GM19240 (cell line): ENCODE measurements around the gene GGTLC2.
"Not testable (repeated sequence)": the region's sequence is repeated elsewhere in the genome, so short reads cannot be mapped to it uniquely, and the experiment has no call there.

Experiments
- DNase-seq: peaks from one replicate; pipeline ENCODE4 v3.0.0; 2011; ENCODE audit warnings: low spot score; ENCODE audit not compliant: insufficient read length

GGTLC2 gene

DNA sequence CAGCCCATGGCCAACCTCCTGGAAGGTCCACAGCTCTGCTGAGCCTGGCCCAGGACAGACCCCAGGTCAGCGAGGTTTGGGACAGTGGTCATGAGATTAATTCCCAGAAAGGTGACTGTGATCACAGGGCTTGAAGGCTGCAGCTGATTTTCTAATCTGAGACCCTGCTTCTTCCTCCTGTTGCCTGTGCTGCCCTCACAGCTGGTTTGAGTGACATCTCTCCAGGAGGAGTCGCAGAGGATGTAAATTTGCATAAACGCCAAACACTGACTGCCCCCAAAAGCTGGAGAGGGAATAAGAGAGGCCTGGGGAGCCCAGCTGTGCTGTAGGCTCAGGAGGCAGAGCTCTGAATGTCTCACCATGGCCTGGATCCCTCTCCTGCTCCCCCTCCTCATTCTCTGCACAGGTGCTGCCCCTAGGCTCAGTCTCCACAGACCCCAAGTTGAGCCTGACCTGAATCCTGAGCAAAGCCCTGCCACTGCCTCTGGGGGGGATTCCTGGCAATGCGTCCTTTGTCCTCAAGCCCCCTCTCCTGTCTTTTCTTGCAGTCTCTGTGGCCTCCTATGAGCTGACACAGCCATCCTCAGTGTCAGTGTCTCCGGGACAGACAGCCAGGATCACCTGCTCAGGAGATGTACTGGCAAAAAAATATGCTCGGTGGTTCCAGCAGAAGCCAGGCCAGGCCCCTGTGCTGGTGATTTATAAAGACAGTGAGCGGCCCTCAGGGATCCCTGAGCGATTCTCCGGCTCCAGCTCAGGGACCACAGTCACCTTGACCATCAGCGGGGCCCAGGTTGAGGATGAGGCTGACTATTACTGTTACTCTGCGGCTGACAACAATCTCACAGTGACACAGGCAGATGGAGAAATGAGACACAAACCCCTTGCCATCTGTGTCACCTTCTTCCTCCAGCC, 23.8 kb downstream of the GGTLC2 start:
- no peak for DNase-seq

DNA sequence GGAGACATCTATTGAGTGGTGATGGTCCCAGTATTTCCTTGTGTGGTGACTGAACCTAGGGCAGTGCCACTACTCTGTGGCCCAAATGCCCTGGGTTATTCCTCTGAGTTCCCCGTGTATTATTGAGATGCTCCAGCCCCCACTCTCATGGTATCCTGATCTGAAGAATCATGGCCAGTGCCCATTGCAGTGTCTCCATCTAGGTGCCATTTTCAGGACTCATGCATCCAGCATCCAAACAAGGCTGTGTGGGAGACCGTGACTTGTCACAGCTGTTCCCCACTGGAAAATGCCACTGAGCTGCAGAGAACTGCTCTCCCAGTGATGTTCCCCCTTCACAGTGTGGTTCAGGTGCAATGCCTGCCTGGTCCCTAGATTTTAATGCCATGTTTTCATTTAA, 24.7 kb downstream of the GGTLC2 start:
- DNase-seq = no peak

DNA sequence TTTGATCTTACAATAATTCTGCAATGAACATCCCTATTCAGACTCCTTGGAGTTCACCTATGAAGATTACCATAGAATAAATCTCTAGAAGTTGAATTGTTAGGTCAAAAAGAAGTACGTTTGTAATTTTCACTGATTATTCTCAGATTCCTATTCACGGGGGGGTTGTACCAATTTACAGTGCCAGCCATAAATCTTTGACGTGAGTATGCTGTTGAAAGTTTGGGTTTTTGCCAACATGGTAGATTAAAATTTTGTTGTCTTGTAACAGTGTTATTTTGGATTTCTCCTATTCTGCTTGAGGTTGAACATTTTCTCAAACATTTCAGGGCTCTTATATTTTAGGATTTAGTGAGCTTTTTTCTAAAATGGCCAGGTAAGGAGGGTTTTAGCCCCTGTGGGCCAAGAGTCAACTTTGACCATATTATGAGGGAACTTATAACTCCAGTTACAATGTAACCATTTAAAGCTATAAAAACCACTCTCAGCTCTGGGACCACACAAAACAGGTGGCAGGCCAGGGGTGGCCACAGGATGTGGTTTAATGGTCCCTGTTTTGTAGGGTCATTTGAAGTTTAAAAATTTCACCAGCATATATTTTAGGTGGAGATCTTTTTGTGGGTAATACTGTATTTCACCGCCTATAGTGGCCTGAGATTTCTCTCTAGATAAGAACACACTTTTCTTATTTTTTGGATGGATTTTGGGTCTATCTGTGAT, 25.8 kb downstream of the GGTLC2 start:
- no peak for DNase-seq

DNA sequence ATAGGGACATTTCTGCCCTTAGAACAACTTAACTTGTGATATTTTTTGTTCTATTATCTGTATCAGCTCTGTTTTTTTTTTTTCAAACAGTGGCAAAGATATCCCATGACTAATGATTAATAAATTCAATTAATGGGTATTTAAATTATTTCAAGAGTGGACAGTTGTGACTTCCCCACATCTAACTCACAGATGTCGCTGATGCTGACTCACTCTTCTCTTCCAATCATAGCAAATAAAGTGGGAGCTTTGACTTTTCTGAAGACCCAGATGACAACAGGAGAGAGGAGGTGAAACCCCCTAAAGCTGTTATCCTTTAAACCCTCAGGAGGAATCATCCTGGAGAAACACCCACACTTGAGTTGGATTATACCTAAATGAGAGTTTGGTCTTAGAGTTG, 27.1 kb downstream of the GGTLC2 start:
- DNase-seq = no peak

DNA sequence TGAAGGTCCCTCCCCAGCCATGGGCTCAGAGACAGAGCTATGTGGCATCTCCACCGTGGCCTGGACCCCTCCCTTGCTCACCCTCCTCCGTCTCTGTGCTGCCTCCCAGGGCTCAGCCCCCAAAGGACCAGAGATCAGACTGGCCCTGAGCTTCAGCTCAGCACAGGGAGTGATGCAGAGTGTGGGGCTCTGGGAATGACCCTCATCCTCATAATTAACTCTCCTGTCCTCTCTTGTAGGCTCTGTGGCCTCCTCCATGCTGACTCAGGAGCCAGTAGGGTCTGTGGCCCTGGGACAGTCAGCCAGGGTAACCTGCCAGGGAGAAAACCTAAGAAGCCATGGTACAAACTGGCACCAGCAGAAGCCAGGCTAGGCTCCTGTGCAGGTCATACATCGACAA, 28.7 kb downstream of the GGTLC2 start:
- no peak for DNase-seq

DNA sequence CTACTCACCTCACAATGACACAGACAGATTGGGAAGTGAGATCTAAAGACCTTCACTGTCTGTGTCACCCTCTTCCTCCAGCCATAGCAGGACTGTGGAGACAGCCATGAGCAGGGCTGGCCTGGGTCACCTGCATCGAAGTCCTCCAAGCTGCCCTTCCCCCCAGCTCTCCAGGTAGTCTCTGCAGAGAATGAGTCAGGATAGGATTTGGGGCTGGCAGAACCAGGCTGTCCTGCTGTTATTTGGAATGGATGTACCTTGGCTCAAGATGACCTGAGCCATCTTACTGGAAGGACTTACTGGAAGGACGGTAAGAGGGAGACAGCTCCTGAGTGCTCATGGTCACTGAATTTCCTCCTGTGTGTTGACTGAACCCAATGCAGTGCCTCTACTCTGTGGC, 29.2 kb downstream of the GGTLC2 start:
- DNase-seq = no peak

DNA sequence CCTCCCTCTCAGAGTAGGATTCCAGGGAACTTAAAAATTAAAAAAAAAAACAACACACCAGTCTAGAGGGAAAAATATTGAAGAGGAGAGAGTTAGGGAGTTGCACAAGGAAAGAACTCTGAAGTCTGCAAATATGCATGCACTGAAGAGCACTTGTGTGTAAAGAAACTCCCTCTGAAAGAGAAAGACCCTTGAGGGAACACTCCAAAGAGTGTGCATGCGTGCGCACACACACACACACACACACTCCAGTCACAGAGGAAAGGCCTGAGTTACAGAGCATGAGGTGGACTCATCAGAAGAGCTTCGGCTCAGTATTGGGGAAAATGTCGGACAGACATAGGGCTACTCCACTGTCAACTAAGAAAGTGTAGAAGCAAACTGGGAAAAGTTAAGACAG, 30.1 kb downstream of the GGTLC2 start:
- no peak for DNase-seq

DNA sequence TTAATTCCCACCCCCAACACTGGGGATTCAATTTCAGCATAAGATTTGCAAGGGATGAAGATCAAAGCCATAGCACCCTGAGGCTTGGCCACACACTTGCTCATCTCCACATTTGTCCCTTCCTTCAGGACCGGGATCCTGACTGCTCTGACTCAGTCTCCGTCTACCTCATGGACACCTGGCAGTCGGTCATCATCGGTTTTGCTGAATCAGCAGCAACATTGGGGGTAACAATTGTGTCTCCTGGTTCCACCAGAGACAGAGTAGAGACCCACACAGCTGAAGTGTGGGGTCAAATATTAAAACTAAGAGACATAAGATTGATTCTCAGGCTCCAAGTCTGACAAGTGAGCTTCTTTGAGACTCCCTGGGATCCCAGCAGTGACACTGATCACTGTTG, 34.6 kb downstream of the GGTLC2 start:
- DNase-seq = no peak

DNA sequence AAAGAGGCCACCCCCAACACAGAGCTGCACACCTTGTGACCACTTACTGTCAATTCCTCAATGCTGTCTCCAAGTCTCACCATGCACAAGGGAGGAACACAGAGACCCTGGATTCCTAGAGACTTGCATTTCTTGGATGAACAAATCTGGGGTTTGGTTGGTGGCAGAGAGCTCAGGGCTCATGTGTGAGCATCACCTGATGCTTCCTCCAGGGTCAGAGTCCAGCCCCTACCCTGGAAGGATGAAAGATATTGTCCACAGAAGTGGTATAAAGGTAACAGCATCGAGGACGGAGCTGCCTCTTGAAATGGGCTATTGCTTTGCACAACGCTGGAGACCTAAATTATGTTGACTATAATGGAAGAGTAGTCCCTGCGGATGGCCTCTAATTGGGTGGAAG, 36.0 kb downstream of the GGTLC2 start:
- DNase-seq = no peak

DNA sequence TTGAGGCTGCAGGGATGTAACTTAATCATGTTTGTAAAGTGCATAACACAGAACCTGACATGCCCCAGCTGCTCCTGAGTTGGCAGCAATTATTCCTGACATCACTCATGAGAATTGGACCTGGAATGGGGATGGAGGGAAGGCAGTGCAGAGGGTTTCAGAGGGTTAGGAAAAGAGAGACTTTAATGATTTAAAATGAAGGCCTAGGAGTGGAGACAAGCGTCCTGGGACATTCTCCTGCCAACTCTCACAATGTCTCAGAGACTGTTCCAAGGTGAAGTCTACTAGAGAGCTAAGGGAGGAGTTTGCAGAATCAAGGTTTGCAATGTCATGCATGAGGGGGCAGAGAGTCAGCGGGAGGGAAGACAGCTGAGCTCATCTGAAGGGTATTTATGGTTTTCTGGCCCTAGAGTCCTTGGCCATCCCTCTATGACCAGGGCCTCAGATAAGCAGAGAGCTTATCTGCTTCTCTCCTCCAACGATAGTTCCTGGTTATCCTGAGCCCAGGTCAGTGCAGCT, 36.9 kb downstream of the GGTLC2 start:
- no peak for DNase-seq

DNA sequence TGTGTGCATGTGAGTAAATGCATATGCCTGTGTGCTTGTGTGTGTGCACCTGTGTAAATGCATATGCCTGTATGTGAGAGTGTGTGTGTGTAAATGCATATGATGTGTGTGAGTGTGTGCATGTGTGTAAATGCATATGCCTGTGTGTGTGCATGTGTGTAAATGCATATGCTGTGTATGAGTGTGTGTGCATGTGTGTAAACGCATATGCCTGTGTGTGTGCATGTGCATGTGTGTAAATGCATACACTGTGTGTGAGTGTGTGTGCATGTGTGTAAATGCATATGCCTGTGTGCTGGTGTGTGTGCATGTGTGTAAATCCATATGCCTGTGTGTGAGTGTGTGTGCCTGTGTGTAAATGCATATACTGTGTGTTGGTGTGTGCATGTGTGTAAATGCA, 37.8 kb downstream of the GGTLC2 start:
- DNase-seq = no peak

DNA sequence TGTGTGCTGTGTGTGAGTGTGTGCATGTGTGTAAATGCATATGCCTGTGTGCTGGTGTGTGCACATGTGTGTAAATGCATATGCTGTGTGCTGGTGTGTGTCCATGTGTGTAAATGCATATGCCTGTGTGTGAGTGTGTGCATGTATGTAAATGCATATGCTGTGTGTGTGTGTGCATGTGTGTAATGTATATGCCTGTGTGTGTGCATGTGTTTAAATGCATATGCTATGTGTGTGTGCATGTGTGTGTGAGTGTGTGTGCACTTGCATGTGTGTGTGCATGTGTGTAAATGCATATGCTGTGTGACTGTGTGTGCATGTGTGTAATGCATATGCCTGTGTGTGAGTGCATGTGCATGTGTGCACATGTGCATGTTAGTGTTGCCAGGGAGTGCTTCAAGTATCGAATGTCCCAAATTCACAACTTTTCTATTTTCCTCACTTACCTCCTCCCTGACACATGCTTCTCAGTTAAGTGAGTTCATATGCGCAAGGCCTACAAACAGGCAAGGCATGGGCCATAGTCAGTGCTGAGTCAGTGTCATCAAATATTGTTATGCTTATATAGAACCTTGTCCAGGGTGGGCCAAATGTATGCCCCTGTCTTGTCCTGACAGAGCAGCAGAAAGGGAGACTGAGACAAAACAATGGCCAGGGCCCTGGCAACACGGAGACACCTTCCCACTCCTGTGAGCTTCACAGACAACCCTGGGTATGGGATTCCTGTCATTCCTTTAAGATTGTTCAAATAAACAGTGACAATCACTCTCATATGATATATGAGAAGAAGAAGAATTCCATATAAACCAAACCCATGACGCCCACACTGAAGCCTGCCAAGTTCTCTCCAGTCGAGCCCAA, 38.6 kb downstream of the GGTLC2 start:
- no peak for DNase-seq

DNA sequence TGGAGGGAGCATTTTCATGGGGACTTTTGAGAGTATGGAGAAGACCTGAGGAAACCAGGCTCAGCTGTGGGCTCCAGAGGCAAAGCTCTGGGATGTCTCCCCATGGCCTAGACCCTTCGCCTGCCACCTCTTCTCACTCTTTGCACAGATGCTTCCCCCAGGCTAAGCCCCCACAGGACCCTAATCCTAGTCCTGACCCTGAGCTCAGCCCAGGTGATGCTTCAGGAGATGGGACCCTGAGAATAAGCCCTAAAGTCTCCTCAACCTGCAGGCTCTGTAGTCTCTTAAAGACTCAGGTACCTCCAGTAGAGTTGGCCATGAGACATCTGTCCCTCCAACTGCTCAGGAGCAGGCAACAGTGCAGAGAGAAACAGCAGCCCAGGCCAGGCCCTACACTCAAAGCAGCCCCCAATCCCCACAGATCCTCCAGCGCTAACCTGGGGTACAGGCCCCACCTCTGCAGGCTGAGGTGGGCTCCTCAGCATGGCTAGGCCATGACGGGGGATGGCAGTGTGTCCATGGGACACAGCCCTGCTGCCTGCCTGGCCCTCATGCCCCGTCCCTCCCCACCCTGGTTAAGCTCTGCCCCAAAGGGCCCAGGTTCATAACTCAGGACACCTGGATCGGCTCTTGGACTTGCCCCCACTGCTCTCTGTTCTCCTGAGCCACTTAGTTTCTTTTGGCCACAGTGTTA, 39.4 kb downstream of the GGTLC2 start:
- DNase-seq = no peak

DNA sequence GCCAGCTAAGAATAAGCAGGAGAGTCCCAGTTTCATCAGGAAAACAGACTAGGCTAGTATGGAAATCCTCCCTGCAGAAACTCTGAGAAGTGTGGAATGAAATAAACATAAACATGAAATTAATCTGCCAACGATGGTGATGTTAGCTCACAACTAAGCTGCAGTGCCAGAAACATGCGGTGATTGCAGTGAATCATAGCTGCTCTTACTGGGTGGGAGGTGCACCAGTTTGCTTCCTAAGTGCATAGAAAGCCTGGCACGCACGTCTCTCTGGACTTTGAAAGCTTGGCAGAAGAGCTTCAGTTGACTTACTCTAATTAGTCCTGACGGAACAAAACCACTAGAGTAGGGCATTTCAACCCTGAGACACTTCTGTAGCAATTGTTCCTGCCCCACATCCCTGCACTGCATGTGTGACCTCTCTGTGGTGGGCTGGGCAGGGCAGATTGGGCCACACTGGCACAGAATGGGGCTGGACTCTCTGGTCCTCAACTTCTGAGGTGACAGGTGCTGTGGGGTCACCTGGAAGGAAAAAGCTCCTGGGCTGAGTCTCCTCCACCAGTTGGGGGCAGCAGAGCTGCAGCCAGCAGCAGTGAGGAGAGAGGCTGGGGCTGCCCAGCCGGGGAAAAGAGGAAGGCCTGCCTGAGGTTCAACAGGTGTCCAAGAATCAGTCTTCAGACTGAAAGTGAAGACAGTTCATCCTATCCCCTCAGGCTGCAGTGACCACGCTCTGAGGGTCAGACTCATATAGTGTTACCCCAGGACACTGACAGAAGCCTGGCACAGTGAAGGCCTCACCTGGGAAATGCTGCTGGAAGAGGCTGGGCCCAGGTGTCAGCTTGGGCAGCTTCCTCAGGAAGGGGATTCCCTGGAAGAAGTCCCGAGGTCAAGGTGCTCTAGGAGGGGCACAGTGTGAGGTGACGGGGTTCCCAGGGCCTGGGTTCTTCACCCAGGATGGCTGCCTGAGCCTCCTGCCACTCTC, 40.5 kb downstream of the GGTLC2 start:
- no peak for DNase-seq

DNA sequence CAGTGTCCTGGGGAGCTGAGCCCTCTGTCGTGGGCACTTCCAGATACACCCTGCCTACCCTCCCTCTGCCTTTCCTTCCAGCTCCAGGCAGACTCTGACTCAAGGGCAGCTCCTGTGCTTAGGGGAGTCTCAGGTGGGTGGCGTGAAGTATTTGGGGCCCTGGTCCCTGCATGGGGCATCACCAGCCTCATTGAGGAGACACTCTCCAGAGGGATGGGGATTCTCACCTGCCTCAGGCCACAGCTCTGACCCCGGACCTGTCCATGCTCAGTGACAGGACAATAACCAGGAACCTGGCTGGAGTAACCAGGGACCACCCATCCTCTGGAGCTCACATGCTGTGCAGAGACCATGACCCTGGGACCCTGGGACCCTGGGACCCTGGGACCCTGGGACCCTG, 41.2 kb downstream of the GGTLC2 start:
- DNase-seq = no peak

DNA sequence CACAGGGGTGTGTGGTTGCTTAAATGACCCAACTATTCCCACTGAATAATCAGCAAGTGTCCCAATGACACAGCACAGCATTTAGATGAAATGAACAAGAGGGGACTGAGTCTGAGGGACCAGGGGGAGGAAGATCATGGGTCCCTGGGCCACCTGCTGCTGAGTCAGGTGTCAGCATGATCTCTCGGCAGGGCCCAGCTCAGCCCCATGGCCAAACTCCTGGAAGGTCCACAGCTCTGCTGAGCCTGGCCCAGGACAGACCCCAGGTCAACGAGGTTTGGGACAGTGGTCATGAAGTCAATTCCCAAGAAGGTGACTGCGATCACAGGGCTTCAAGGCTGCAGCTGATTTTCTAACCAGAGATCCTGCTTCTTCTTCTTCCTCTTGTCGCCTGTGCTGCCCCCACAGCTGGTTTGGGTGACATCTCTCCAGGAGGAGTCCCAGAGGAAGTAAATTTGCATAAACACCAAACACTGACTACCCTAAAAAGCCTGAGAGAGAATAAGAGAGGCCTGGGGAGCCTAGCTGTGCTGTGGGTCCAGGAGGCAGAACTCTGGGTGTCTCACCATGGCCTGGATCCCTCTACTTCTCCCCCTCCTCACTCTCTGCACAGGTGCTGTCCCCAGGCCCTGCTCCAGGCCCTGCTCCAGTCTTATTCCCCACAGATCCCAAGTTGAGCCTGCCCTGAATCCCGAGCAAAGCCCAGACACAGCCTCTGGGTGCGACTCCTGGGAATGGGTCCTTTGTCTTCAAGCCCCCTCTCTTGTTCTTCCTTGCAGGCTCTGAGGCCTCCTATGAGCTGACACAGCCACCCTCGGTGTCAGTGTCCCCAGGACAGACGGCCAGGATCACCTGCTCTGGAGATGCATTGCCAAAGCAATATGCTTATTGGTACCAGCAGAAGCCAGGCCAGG, 42.0 kb downstream of the GGTLC2 start:
- not testable (repeated sequence) for DNase-seq

DNA sequence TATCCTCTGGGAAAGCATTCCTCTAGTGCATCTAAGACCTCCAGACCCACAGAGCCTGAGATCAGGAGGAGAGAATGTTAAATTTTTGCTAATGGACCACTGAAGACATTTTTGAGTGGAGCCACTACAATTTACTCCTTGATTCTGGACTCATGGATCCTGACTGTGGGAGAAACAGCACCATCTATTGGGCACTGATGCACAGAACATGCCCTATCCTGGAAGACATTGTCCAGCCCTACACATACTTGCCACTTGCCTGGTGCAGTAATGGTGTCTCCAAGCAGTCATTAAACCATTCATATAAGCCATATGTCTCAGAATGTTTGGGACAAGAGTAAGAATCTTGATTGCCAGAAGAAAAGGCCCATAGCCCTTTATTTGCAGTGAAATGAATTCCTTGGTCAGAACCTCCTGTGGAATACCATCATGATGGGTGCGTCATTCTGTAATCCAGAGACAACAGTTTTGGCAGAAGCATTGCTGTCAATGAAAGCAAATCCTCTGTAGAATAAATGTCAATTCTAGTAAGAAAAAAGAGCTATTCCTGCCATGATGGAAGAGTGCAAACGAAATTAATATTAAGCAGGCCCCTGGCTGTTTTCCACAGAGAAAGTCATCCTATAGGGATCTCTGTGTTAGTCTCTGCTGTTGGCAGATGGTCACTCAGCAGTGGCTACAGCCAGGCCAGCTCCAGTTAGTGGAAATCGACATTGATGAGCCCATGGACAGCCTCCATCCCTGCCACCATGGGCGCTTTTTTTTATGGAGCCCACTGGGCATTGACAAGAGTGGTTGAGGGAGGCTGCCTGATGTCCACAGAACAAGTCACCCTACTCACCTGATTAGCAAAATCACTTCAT, 43.5 kb downstream of the GGTLC2 start:
- DNase-seq = no peak
